ENCODE results near the gene CFAP69.

CFAP69 gene

GRCh38 chr7:90244909-90245851 lies at the start of gene CFAP69:
Gene CFAP69, plus strand, starts transcription at chr7:90245174. Its CDS starts 251 bp downstream, at chr7:90245425.
- H3K4me1 ChIP-seq (ENCODE audit: insufficient read depth, low read length) = no peaks in the 10 kb centered on the region
- peak within 1 kb of the TSS; percentile 57 for H3K9ac ChIP-seq (ENCODE audit: low read depth, low read length)
- no peaks in the 10 kb centered on the region for H3K36me3 ChIP-seq (ENCODE audit: insufficient read depth, low read length)
- no peaks in the 10 kb centered on the region for H3K9me3 ChIP-seq (ENCODE audit: control insufficient read depth, insufficient read depth, low read length)

DNA sequence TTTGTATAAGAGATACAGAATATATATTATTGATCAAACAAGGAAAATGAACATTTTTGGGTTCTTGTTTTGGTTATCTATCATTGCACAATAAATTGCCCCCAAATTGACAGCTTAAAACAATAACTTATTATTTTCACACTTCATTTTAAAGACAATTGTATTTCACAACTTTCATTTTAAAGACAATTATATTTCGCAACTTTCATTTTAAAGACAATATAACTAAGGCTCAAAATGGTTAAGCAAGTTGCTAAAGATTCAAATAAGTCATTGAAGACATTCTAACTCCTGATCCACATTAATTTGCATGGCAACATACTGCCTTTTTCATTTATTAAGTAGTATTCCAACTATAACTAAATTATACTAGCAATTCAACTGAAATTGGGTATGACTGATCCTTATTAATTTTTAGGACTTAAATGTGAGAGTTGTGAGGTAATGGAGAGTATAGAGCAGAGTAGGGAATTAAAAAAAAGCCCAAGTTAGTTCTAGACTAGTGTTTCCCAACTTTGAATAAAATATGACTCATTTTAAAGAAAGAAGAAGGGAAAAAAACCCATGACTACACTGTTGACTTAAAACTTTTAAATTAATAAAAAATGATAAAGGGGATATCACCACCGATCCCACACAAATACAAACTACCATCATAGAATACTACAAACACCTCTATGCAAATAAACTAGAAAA lies 43.3 kb upstream of the CFAP69 start:
- Histone ChIP-seq H3K9ac (ENCODE audit: low read depth, low read length) (no peak overlapping the region), H3K36me3 (ENCODE audit: insufficient read depth, low read length) (no peaks in the 10 kb centered on the region), H3K9me3 (ENCODE audit: control insufficient read depth, insufficient read depth, low read length) (no peaks in the 10 kb centered on the region), H3K4me1 (ENCODE audit: insufficient read depth, low read length) (no peaks in the 10 kb centered on the region)

- Histone ChIP-seq H3K4me1 (ENCODE audit: insufficient read depth, low read length) (peaks cover 1% of the 10 kb centered on the region; the same call in 1 of the 2 replicates), H3K36me3 (ENCODE audit: insufficient read depth, low read length) (no peaks in the 10 kb centered on the region), H3K9me3 (ENCODE audit: control insufficient read depth, insufficient read depth, low read length) (no peaks in the 10 kb centered on the region), H3K9ac (ENCODE audit: low read depth, low read length) (no peak overlapping the region)
These were observed 37.0 kb upstream of the CFAP69 start for GRCh38 chr7:90207956-90208355.

DNA sequence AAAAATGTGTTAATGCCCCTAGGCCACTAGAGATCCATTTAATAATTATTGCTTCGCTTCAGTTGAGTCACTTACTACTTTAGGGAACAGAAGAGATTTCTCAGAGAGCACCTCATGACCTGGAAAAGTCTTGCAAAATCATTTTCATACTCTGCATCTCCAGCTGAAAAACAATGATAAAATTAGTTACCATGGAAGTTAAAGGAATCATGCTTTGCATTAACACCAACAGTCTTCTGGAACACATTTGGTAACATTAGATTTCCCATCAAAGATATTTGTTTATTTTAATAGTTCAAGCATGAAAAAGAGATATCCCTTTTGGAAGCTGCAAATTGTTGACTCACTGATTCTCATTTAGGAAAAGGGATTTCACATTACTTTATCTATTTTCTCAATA lies 35.2 kb upstream of the CFAP69 start:
- H3K9me3 ChIP-seq (ENCODE audit: control insufficient read depth, insufficient read depth, low read length) = no peaks in the 10 kb centered on the region
- H3K36me3 ChIP-seq (ENCODE audit: insufficient read depth, low read length) = no peaks in the 10 kb centered on the region
- no peak overlapping the region for H3K9ac ChIP-seq (ENCODE audit: low read depth, low read length)
- peaks cover 16% of the 10 kb centered on the region for H3K4me1 ChIP-seq (ENCODE audit: insufficient read depth, low read length)

DNA sequence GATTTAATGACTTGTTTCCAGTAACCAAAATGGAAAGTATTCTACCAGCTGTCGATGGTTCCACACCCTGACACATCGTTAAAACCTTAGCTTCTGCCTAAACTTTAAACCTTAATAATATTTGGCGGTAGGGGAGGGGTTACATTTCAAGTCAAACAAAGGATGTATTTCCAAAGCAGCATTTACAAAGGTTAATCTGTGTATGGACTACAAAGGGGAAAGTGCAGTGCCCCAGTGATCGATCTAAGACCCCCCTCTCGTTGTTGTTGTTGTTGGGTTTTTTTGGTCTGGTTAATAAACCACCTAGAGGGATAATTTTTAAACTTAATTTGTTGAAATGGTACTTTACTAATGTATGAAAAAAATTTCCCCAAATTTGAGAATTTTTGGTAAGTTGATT lies 34.5 kb upstream of the CFAP69 start:
- no peaks in the 10 kb centered on the region for H3K9me3 ChIP-seq (ENCODE audit: control insufficient read depth, insufficient read depth, low read length)
- peaks cover 16% of the 10 kb centered on the region for H3K4me1 ChIP-seq (ENCODE audit: insufficient read depth, low read length)
- peak overlapping the region; percentile 91 for H3K9ac ChIP-seq (ENCODE audit: low read depth, low read length)
- no peaks in the 10 kb centered on the region for H3K36me3 ChIP-seq (ENCODE audit: insufficient read depth, low read length)

GRCh38 chr7:90210981-90211380 lies 34.0 kb upstream of the CFAP69 start:
- no peaks in the 10 kb centered on the region for H3K9me3 ChIP-seq (ENCODE audit: control insufficient read depth, insufficient read depth, low read length)
- no peaks in the 10 kb centered on the region for H3K36me3 ChIP-seq (ENCODE audit: insufficient read depth, low read length)
- H3K9ac ChIP-seq (ENCODE audit: low read depth, low read length) = peak overlapping the region; percentile 91
- peaks cover 16% of the 10 kb centered on the region for H3K4me1 ChIP-seq (ENCODE audit: insufficient read depth, low read length)

DNA sequence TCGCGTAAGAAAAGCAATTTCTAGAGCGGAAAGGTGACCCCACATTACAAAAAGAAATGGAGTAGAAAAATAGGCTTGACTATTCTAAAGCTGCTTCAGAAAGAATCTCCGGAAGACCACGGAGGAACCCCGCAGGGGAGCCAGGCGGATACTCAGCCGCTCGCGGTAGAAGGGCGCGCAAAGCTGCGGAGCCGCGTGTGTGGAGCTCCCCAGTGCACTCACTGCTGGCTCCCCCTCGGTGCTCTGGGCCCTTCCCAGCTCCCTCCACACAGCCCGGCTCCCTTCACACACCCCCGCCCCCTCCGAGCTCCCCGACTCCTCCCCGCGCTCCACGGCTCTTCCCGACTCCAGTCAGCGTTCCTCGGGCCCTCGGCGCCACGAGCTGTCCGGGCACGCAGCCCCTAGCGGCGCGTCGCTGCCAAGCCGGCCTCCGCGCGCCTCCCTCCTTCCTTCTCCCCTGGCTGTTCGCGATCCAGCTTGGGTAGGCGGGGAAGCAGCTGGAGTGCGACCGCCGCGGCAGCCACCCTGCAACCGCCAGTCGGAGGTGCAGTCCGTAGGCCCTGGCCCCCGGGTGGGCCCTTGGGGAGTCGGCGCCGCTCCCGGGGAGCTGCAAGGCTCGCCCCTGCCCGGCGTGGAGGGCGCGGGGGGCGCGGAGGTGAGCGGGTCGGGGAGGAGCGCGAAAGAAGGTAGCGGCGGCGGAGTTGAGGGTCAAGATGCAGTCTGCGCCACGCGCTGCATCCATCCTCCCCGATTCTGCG lies 33.4 kb upstream of the CFAP69 start, which contains the start of gene STEAP2:
Gene STEAP2 (plus strand): TSS at position 350 of the 758 bp plus-strand sequence. CDS start 13,343 bp downstream, outside the sequence.
- Histone ChIP-seq H3K9ac (ENCODE audit: low read depth, low read length) (peak within 1 kb of the TSS; percentile 91), H3K4me1 (ENCODE audit: insufficient read depth, low read length) (peaks cover 19% of the 10 kb centered on the region), H3K9me3 (ENCODE audit: control insufficient read depth, insufficient read depth, low read length) (no peaks in the 10 kb centered on the region), H3K36me3 (ENCODE audit: insufficient read depth, low read length) (no peaks in the 10 kb centered on the region)

DNA sequence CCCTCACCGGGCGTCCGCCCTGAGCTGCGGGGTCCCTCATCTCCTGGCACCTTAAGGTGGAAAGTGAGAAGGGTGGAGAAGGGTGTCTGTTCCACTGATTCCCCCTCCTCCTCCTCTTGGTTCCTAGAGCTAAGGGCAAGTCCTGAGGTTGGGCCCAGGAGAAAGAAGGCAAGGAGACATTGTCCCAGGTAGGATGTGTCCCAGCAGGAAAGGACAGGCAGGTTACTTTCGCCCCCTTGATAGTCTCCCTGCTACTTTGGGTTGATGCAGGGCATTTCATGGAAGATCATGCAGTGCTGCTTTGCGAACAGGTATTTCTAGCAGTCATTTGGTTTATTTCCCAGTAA lies 32.9 kb upstream of the CFAP69 start:
- no peaks in the 10 kb centered on the region for H3K9me3 ChIP-seq (ENCODE audit: control insufficient read depth, insufficient read depth, low read length)
- peak overlapping the region; percentile 91 for H3K9ac ChIP-seq (ENCODE audit: low read depth, low read length)
- no peaks in the 10 kb centered on the region for H3K36me3 ChIP-seq (ENCODE audit: insufficient read depth, low read length)
- peaks cover 25% of the 10 kb centered on the region for H3K4me1 ChIP-seq (ENCODE audit: insufficient read depth, low read length)

DNA sequence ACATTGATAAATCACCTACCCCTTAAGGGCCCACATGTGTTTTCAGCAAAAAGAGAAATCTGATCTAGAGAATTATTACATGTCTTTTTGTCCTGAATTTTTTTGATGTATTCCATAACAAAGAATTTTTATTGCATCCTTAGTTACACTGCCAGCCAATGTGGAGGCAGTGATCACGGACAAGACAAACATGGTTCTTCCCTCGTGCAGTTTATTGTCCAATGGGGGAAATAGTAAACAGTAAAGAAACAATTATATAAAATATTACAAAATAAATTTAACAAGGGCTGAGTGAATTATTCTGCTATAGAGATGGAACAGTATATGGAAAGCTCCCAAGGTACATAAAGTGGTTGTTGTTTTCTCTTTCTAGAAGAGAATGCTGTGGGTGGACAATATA lies 31.5 kb upstream of the CFAP69 start:
- no peaks in the 10 kb centered on the region for H3K36me3 ChIP-seq (ENCODE audit: insufficient read depth, low read length)
- no peak overlapping the region for H3K9ac ChIP-seq (ENCODE audit: low read depth, low read length)
- H3K9me3 ChIP-seq (ENCODE audit: control insufficient read depth, insufficient read depth, low read length) = no peaks in the 10 kb centered on the region
- peaks cover 26% of the 10 kb centered on the region for H3K4me1 ChIP-seq (ENCODE audit: insufficient read depth, low read length)

DNA sequence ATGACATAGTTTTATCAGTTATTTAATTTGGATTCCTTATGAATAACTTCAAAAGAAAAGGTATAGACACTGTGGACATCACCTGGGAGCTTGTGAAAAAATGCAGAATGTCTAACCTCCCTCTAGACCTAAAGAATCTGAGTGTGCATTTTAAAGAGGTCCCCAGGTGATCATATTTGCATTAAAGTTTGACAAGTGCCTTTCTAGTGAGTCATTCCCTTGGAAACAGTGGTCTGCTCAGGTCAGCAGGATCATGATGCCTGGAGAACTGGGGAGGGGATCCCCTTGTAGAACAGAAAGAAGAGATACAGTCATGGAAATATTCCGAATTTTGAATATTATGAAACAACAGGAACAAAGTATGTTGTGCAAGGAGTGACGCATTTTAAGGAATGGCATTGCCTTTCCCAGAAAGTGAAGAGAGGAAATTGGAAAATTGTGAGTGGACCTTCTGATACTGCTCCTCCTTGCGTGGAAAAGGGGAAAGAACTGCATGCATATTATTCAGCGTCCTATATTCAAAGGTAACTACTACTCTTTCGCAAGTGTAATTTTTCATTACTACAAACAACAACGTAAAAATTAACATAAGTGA lies 28.8 kb upstream of the CFAP69 start:
- no peaks in the 10 kb centered on the region for H3K36me3 ChIP-seq (ENCODE audit: insufficient read depth, low read length)
- peaks cover 26% of the 10 kb centered on the region for H3K4me1 ChIP-seq (ENCODE audit: insufficient read depth, low read length)
- no peaks in the 10 kb centered on the region for H3K9me3 ChIP-seq (ENCODE audit: control insufficient read depth, insufficient read depth, low read length)
- H3K9ac ChIP-seq (ENCODE audit: low read depth, low read length) = no peak overlapping the region

GRCh38 chr7:90216771-90217170 lies 28.2 kb upstream of the CFAP69 start:
- Histone ChIP-seq H3K36me3 (ENCODE audit: insufficient read depth, low read length) (no peaks in the 10 kb centered on the region), H3K9me3 (ENCODE audit: control insufficient read depth, insufficient read depth, low read length) (no peaks in the 10 kb centered on the region), H3K4me1 (ENCODE audit: insufficient read depth, low read length) (peaks cover 26% of the 10 kb centered on the region), H3K9ac (ENCODE audit: low read depth, low read length) (no peak overlapping the region)

DNA sequence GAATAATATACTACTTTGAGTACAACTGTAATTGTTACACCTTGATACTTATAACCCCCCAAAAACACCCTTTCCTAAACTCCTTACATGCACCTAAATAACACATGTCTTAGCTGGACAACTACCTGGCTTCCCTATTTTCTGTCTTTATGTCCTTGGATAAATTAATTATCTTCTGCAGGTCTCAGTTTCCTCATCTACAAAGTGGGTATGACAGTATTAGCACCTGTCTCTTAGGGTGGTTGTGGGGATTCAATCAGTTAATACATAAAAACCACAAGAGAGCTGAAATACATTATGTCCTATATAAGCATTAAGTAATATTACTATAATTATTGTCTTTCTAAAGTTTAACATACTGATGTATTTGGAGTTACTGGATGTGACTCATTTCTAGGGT lies 22.6 kb upstream of the CFAP69 start:
- H3K4me1 ChIP-seq (ENCODE audit: insufficient read depth, low read length) = peaks cover 16% of the 10 kb centered on the region
- no peaks in the 10 kb centered on the region for H3K9me3 ChIP-seq (ENCODE audit: control insufficient read depth, insufficient read depth, low read length)
- no peak overlapping the region for H3K9ac ChIP-seq (ENCODE audit: low read depth, low read length)
- 0 out of 2 replicates have a peak, but pooled peaks cover 4% of the 10 kb centered on the region for H3K36me3 ChIP-seq (ENCODE audit: insufficient read depth, low read length)

GRCh38 chr7:90222811-90223725 lies 21.9 kb upstream of the CFAP69 start:
- no peak overlapping the region for H3K9ac ChIP-seq (ENCODE audit: low read depth, low read length)
- H3K4me1 ChIP-seq (ENCODE audit: insufficient read depth, low read length) = peaks cover 16% of the 10 kb centered on the region
- 0 out of 2 replicates have a peak, but pooled peaks cover 4% of the 10 kb centered on the region for H3K36me3 ChIP-seq (ENCODE audit: insufficient read depth, low read length)
- H3K9me3 ChIP-seq (ENCODE audit: control insufficient read depth, insufficient read depth, low read length) = no peaks in the 10 kb centered on the region

Measured in ES-I3 (cell line).